Mesenchymal stem cell (in vitro differentiated cells and primary cell): ENCODE results near the gene ZSWIM3.

Experiments used
- DNase-seq: peaks from one replicate; pipeline ENCODE4 v3.0.0-alpha.2; 2013
- H2AFZ ChIP-seq: one replicate; pipeline ENCODE4 v1.6.1; 2013; ENCODE audit warnings: low read depth, mild to moderate bottlenecking, control low read depth, inconsistent platforms, low read length, moderate library complexity
- H2AK5ac ChIP-seq: 2 replicates; pipeline ENCODE4 v1.6.1; 2013; ENCODE audit warnings: low read length, moderate library complexity, mild to moderate bottlenecking, inconsistent platforms; ENCODE audit not compliant: severe bottlenecking
- H2BK120ac ChIP-seq: one replicate; pipeline ENCODE4 v1.6.1; 2013; ENCODE audit warnings: low read depth, mild to moderate bottlenecking, inconsistent platforms, low read length, moderate library complexity
- H2BK12ac ChIP-seq, 2 experiments: one replicate each; pipeline ENCODE4 v1.6.1; 2013; ENCODE audit warnings: inconsistent platforms in 2 of 2, low read length in 2 of 2, mild to moderate bottlenecking in 2 of 2, moderate library complexity in 2 of 2, control low read depth in 1 of 2
- H2BK15ac ChIP-seq: one replicate; pipeline ENCODE4 v1.6.1; 2013; ENCODE audit warnings: mild to moderate bottlenecking, low read depth, inconsistent platforms; ENCODE audit not compliant: poor library complexity, severe bottlenecking
- H2BK5ac ChIP-seq: 2 replicates; pipeline ENCODE4 v1.6.1; 2013; ENCODE audit warnings: low read depth, mild to moderate bottlenecking, low read length, control low read depth, inconsistent platforms; ENCODE audit not compliant: poor library complexity, severe bottlenecking
- H3K14ac ChIP-seq, 2 experiments: one replicate each; pipeline ENCODE4 v1.6.1; 2013; ENCODE audit warnings: inconsistent platforms in 2 of 2, low read length in 2 of 2, control low read depth in 1 of 2, mild to moderate bottlenecking in 1 of 2, moderate library complexity in 1 of 2
- H3K18ac ChIP-seq, 2 experiments: one replicate each; pipeline ENCODE4 v1.6.1; 2013; ENCODE audit warnings: inconsistent platforms in 2 of 2, low read length in 2 of 2, control low read depth in 1 of 2, low read depth in 1 of 2, mild to moderate bottlenecking in 1 of 2
- H3K23ac ChIP-seq, 2 experiments: one replicate each; pipeline ENCODE4 v1.6.1; 2013; ENCODE audit warnings: inconsistent platforms in 2 of 2, low read length in 2 of 2, mild to moderate bottlenecking in 2 of 2, moderate library complexity in 2 of 2, control low read depth in 1 of 2
- H3K27ac ChIP-seq: 2 replicates; pipeline ENCODE4 v1.5.1; 2013; ENCODE audit warnings: mild to moderate bottlenecking, moderate library complexity, low read length, control low read depth, inconsistent platforms; ENCODE audit not compliant: poor library complexity, severe bottlenecking
- H3K27me3 ChIP-seq, 2 experiments: 2 replicates each; pipeline versions ENCODE4 v1.6.1 to v1.7.0; 2013; ENCODE audit warnings: low read length in 2 of 2, mild to moderate bottlenecking in 2 of 2, moderate library complexity in 2 of 2, control low read depth in 1 of 2, inconsistent platforms in 1 of 2; ENCODE audit not compliant: control insufficient read depth in 1 of 2, insufficient read depth in 1 of 2
- H3K36me3 ChIP-seq, 2 experiments: 2 replicates each; pipeline versions ENCODE4 v1.6.1 to v1.7.0; 2013; ENCODE audit warnings: low read length in 2 of 2, control low read depth in 1 of 2, inconsistent platforms in 1 of 2, low read depth in 1 of 2, mild to moderate bottlenecking in 1 of 2; ENCODE audit not compliant: insufficient read depth in 2 of 2, control insufficient read depth in 1 of 2
- H3K4ac ChIP-seq, 2 experiments: one replicate each; pipeline ENCODE4 v1.6.1; 2013; ENCODE audit warnings: inconsistent platforms in 2 of 2, low read length in 2 of 2, mild to moderate bottlenecking in 2 of 2, moderate library complexity in 2 of 2, control low read depth in 1 of 2, low read depth in 1 of 2
- H3K4me1 ChIP-seq: 2 replicates; pipeline ENCODE4 v1.6.1; 2013; ENCODE audit warnings: low read depth, low read length, control low read depth; ENCODE audit not compliant: control insufficient read depth, insufficient read depth
- H3K4me2 ChIP-seq: 2 replicates; pipeline ENCODE4 v1.6.1; 2013; ENCODE audit warnings: low read length, mild to moderate bottlenecking, inconsistent platforms; ENCODE audit not compliant: poor library complexity, severe bottlenecking
- H3K4me3 ChIP-seq, 2 experiments: 2 replicates each; pipeline versions ENCODE4 v1.5.1 to v1.7.0; 2013; ENCODE audit warnings: low read length in 2 of 2, mild to moderate bottlenecking in 2 of 2, control low read depth in 1 of 2, low read depth in 1 of 2; ENCODE audit not compliant: insufficient read depth in 1 of 2
- H3K79me1 ChIP-seq: replicated peaks from 2 replicates; pipeline ENCODE4 v1.6.1; 2013; ENCODE audit warnings: mild to moderate bottlenecking, control low read depth, low read length, inconsistent platforms; ENCODE audit not compliant: poor library complexity, severe bottlenecking
- H3K9ac ChIP-seq: 2 replicates; pipeline ENCODE4 v1.7.0; 2013; ENCODE audit warnings: mild to moderate bottlenecking, low read length, moderate library complexity
- H3K9me3 ChIP-seq: 2 replicates; pipeline ENCODE4 v1.7.0; 2013; ENCODE audit warnings: mild to moderate bottlenecking, low read length; ENCODE audit not compliant: control insufficient read depth
- H4K8ac ChIP-seq: one replicate; pipeline ENCODE4 v1.6.1; 2013; ENCODE audit warnings: inconsistent platforms, mild to moderate bottlenecking, low read length, moderate library complexity
- H4K91ac ChIP-seq: one replicate; pipeline ENCODE4 v1.6.1; 2013; ENCODE audit warnings: mild to moderate bottlenecking, low read length, inconsistent platforms
- WGBS: methylation state at CpG from one replicate; pipeline ENCODE4 v1.1.7; 2013; ENCODE audit warnings: mixed read lengths; 5-methylcytosine and 5-hydroxymethylcytosine counted together

Gene ZSWIM3

GRCh38 chr20:45918182-45918737, 60.8 kb downstream of the ZSWIM3 start:
- H2AFZ ChIP-seq: peak overlapping the region; percentile 15
- H3K27me3 ChIP-seq: no peaks in the 10 kb centered on the region
- no peak overlapping the region for H2BK5ac ChIP-seq
- no peaks in the 10 kb centered on the region for H3K9me3 ChIP-seq
- H3K4me2 ChIP-seq: no peak overlapping the region
- WGBS: 61% methylated on average over 5 of the region's 5 CpGs
- peak overlapping the region in 1 of 2 experiments; percentile 4 for H3K4ac ChIP-seq
- H2BK12ac ChIP-seq: peak overlapping the region in 1 of 2 experiments; percentile 23
- peak overlapping the region; percentile 87 for H2BK120ac ChIP-seq
- H2AK5ac ChIP-seq: peak overlapping the region; percentile 75
- H3K14ac ChIP-seq: no peak overlapping the region
- no peak overlapping the region for H3K23ac ChIP-seq
- H3K27ac ChIP-seq: no peak overlapping the region
- H3K4me3 ChIP-seq: no peak overlapping the region
- no peaks in the 10 kb centered on the region for H3K36me3 ChIP-seq
- H2BK15ac ChIP-seq: no peak overlapping the region
- H3K79me1 ChIP-seq: no peaks in the 10 kb centered on the region
- peak overlapping the region; percentile 74 for H3K9ac ChIP-seq
- DNase-seq: peak; percentile 83
- peaks cover 15% of the 10 kb centered on the region for H3K4me1 ChIP-seq
- H4K8ac ChIP-seq: peak overlapping the region; percentile 84
- H4K91ac ChIP-seq: peak overlapping the region; percentile 78
- H3K18ac ChIP-seq: peak overlapping the region; percentile 66 to 77

- no peak overlapping the region for H2AFZ ChIP-seq
- no peak overlapping the region for H3K14ac ChIP-seq
- no peaks in the 10 kb centered on the region for H3K27me3 ChIP-seq
- no peaks in the 10 kb centered on the region for H3K9me3 ChIP-seq
- H2BK5ac ChIP-seq: no peak overlapping the region
- no peak overlapping the region for H4K91ac ChIP-seq
- no peaks in the 10 kb centered on the region for H3K79me1 ChIP-seq
- H3K4me3 ChIP-seq: no peak overlapping the region
- no peak overlapping the region for H2BK120ac ChIP-seq
- DNase-seq: peak; percentile 42
- no peak overlapping the region for H3K4ac ChIP-seq
- no peak overlapping the region for H2BK15ac ChIP-seq
- WGBS: 90% methylated on average over 12 of the region's 12 CpGs
- no peak overlapping the region for H3K18ac ChIP-seq
- H3K4me2 ChIP-seq: no peak overlapping the region
- H3K23ac ChIP-seq: no peak overlapping the region
- H2AK5ac ChIP-seq: no peak overlapping the region
- peak overlapping the region in 1 of 2 experiments; percentile 23 for H2BK12ac ChIP-seq
- peaks cover 16% of the 10 kb centered on the region for H3K4me1 ChIP-seq
- H3K9ac ChIP-seq: peak overlapping the region; percentile 74
- no peak overlapping the region for H3K27ac ChIP-seq
- peak overlapping the region; percentile 84 for H4K8ac ChIP-seq
- H3K36me3 ChIP-seq: no peaks in the 10 kb centered on the region
Observed at GRCh38 chr20:45918779-45919537, 61.5 kb downstream of the ZSWIM3 start.

- H3K14ac ChIP-seq: peak overlapping the region in 1 of 2 experiments; percentile 58
- H3K4ac ChIP-seq: no peak overlapping the region
- peak overlapping the region; percentile 55 for H3K27ac ChIP-seq
- no peak overlapping the region for H3K4me2 ChIP-seq
- no peaks in the 10 kb centered on the region for H3K79me1 ChIP-seq
- peak overlapping the region; percentile 74 for H3K9ac ChIP-seq
- H3K4me3 ChIP-seq: no peak overlapping the region
- no peak overlapping the region for H2AFZ ChIP-seq
- H2AK5ac ChIP-seq: no peak overlapping the region
- H3K27me3 ChIP-seq: no peaks in the 10 kb centered on the region
- H2BK5ac ChIP-seq: no peak overlapping the region
- no peaks in the 10 kb centered on the region for H3K9me3 ChIP-seq
- WGBS: 74% methylated on average over 10 of the region's 11 CpGs
- DNase-seq: peak; percentile 45
- no peak overlapping the region for H3K23ac ChIP-seq
- H4K8ac ChIP-seq: peak overlapping the region; percentile 2
- H2BK120ac ChIP-seq: peak overlapping the region; percentile 27
- peak overlapping the region; percentile 1 to 37 for H2BK12ac ChIP-seq
- H3K4me1 ChIP-seq: peaks cover 21% of the 10 kb centered on the region
- H2BK15ac ChIP-seq: no peak overlapping the region
- no peaks in the 10 kb centered on the region for H3K36me3 ChIP-seq
- H3K18ac ChIP-seq: no peak overlapping the region
- no peak overlapping the region for H4K91ac ChIP-seq
Observed at GRCh38 chr20:45919542-45920399, 62.4 kb downstream of the ZSWIM3 start.
